Inflammatory macrophage (primary cell): Measurements from ENCODE around the gene SMIM27.

Experiments used
- DNase-seq, 2 donors: peaks; one replicate each; pipeline ENCODE4 v3.0.0-alpha.2; 2020 to 2022

SMIM27 gene

GRCh38 chr9:32558408-32558934, 6.3 kb downstream of the SMIM27 start:
- peak in 1 of 2 donors; percentile 30 for DNase-seq

- DNase-seq, result no peak
These were observed 13.8 kb downstream of the SMIM27 start for GRCh38 chr9:32565967-32566366.

- DNase-seq, result no peak
These were observed 14.6 kb downstream of the SMIM27 start for GRCh38 chr9:32566770-32567169.

- DNase-seq, result no peak
These were observed 18.1 kb downstream of the SMIM27 start for GRCh38 chr9:32570262-32570661.

- DNase-seq, result peak; percentile 77 to 79
These were observed 20.1 kb downstream of the SMIM27 start for GRCh38 chr9:32571969-32572899.

- DNase-seq, result peak; percentile 96 to 98
These were observed 20.9 kb downstream of the SMIM27 start, which contains the start of gene NDUFB6 for GRCh38 chr9:32572900-32573523. NDUFB6 (minus strand) TSS chr9:32573159; CDS start chr9:32573060, 99 bp downstream.

- DNase-seq, result peak; percentile 67 to 75
These were observed 21.7 kb downstream of the SMIM27 start for GRCh38 chr9:32573821-32574220.

GRCh38 chr9:32574858-32575257, 22.7 kb downstream of the SMIM27 start:
- no peak for DNase-seq

- no peak for DNase-seq
These were observed 25.2 kb downstream of the SMIM27 start for GRCh38 chr9:32577316-32577715.

GRCh38 chr9:32578976-32579375, 26.8 kb downstream of the SMIM27 start:
- DNase-seq, result no peak

GRCh38 chr9:32579706-32580331, 27.7 kb downstream of the SMIM27 start:
- DNase-seq, result peak; percentile 75 to 76

- no peak for DNase-seq
These were observed 28.6 kb downstream of the SMIM27 start for GRCh38 chr9:32580631-32581300.

- DNase-seq, result peak; percentile 38 to 52
These were observed 29.5 kb downstream of the SMIM27 start for GRCh38 chr9:32581512-32582143.

GRCh38 chr9:32584784-32585183, 32.7 kb downstream of the SMIM27 start:
- no peak for DNase-seq

GRCh38 chr9:32587901-32588300, 35.8 kb downstream of the SMIM27 start:
- peak in 1 of 2 donors; percentile 32 for DNase-seq

- DNase-seq, result peak; percentile 69 to 71
These were observed 37.1 kb downstream of the SMIM27 start for GRCh38 chr9:32589083-32589723.

GRCh38 chr9:32590476-32590875, 38.3 kb downstream of the SMIM27 start:
- no peak for DNase-seq

- no peak for DNase-seq
These were observed 38.8 kb downstream of the SMIM27 start for GRCh38 chr9:32590898-32591297.

- peak; percentile 87 to 88 for DNase-seq
These were observed 44.2 kb downstream of the SMIM27 start for GRCh38 chr9:32596096-32596865.

GRCh38 chr9:32596936-32597335, 44.8 kb downstream of the SMIM27 start:
- DNase-seq, result peak in 1 of 2 donors; percentile 32

- peak; percentile 24 to 40 for DNase-seq
These were observed 46.9 kb downstream of the SMIM27 start for GRCh38 chr9:32599021-32599420.
